SIG-M5 treated with dmso at 0.1 percent for 504 hours (cell line): ENCODE results near the gene LZTFL1.
A peak's percentile ranks its signal among the peaks of the same experiment; 100 is the strongest.

Experiments used
- DNase-seq: peaks from one replicate; lab custom pipeline; 2025; ENCODE audit not compliant: unreplicated experiment; lab: John Stamatoyannopoulos, UW

LZTFL1 gene, protein sequence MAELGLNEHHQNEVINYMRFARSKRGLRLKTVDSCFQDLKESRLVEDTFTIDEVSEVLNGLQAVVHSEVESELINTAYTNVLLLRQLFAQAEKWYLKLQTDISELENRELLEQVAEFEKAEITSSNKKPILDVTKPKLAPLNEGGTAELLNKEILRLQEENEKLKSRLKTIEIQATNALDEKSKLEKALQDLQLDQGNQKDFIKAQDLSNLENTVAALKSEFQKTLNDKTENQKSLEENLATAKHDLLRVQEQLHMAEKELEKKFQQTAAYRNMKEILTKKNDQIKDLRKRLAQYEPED

DNA sequence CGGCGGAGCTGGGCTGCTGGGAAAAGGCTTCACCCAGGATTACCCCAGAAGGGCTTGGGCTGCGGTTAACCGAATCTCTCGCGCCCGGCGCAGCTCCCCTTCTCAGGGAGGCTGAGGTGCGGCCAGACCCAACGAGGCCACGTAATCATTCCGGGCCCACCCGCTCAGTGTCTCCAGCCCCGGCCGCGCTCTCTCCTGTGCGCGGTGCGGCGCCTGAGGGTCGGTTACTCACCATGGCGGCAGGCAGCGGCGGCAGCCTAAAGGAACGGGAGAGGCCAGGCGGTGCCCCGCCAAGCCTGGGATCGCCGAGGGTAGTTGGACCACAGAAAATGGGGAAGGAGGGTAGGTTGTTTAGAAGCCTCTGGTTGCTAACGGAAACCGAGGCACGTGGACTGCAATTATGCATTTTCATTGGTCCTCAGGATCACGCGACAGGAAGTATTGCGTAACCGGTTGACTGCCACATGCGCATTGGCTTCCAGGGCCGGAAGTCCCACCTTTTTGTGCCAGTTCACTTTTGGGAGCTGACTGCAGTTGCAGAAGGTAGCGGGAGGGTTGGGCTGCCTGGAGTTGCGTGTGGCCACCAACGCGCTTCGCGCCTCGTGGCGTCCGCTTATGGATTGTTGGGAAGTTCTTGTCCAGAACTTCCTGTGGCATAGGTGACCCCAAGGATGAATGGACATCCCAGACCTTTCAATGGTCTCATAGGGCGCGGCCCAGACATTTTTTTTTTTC is at the start of gene LZTFL1:
Gene LZTFL1 (minus strand): TSS at position 363 of the 735 bp plus-strand sequence. CDS start 128 bp downstream, at position 235.
- DNase-seq, result peak; percentile 98

DNA sequence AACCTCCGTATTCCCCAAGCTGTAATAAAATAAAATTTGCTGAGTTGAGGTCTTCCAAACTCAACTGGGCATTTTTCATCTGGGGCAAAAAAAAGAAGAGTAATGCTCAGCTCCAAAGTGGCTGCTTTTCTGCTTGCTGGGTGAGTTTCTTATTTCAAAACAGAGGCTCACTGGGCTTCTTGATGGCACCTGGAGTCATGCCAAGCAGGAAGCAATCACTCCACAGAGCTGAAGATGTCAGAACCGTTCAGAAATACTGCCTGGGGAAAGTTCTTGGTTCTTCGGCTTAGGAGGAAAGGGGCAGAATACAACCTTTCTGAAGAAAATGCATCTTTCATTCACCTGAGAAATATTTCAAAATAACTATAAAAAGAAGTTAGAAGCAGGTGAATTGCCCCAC is 48.5 kb upstream of the LZTFL1 start:
- no peak for DNase-seq

DNA sequence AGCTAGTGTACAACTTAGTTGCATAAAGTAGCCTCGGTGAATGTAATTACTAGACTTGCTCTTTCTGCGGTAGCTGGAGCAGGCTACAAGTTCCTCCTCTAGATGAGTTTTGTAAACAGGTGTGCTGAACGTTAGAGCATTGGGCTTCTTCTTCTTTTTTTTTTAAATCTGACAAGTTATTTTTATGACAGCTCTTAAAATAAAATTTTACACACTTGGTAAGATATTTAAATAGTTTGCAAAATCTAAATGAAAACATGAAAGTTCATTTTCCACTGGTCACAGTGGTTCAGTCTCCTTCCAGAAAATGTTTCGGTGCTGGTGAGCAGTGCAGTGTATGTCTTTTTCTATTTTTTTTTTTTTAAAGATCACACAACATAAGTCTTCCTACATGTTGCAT is 47.4 kb upstream of the LZTFL1 start:
- no peak for DNase-seq

DNA sequence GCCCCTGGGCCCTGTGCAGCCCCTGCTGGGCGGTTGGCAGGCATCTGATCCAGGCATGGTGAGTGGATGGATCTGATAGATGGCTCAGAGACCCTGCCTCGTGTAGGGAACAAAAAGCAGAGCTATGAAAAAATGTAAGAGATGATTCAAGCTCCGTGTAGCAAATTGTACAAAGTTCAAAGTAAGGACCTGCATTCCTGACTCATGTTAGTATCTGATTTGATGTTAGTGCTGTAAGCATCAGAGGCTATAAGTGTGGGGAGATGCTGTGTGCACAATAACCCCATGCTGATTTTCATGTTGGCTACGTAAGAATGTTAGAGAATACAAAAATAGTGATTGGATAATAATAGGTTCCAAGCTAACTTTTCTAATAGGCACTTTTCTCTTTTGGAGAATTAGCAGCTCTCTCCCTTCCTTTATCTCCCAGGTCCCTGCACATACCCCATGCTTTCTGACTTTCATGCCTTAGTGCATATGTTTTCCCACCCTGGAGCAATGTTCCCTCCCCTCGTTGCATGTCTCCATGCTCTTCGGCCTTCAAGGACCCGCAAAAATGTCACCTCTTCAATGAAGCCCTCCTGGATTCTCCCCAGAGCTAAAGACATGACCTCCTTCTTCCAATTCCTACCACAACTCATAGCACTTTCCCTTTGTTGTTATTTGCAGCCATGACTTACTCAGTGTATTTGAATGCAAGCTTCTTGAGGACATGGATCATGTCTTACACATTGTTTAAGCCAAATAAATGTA is 46.0 kb upstream of the LZTFL1 start:
- DNase-seq, result no peak

- DNase-seq, result no peak
Observed at GRCh38 chr3:45887285-45887684, 45.4 kb upstream of the LZTFL1 start.

GRCh38 chr3:45885979-45886705 is 44.2 kb upstream of the LZTFL1 start, which contains the start of gene CCR9:
CCR9 (plus strand) TSS chr3:45886543; CDS start chr3:45894934, 8,391 bp downstream.
- no peak for DNase-seq

GRCh38 chr3:45884368-45885201 is 42.7 kb upstream of the LZTFL1 start:
- DNase-seq, result no peak

- no peak for DNase-seq
Observed at GRCh38 chr3:45881078-45882022, 39.4 kb upstream of the LZTFL1 start.

DNA sequence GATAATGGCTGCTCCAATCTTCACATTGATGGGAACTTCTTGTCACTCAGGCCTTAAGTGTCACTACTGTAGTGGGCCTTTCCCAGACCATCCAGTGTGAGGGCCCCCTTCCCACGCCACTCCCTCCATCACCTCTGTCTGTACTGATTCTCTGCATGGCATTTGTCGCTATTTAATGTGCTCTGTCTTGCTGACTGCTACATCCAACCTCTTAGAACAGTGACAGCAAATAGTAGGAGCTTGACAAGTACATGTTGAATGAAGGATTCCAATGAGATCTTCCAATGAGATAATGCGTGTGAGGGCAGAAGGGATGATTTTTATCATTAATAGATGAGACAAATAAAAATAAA is 38.8 kb upstream of the LZTFL1 start:
- no peak for DNase-seq

DNA sequence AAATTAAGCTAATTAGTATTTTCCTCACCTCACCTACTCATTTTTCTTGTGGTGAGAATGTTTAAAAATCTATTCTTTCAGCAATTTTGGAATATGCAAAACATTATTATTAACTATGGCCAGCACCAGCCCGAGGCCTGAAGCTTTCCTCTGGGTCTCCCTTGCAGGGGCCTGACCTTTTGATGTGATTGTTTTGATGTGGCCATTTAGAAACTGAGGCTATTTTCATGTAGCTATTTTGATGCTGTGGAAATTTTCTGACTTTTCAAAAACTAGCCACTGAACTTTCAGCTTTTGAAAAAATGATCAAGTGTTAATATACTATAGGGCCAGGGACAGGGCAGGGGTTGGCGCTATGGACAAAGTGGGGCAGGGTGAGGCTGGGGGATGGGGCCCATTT is 36.2 kb upstream of the LZTFL1 start:
- no peak for DNase-seq

- DNase-seq, result no peak
Observed at GRCh38 chr3:45874677-45875346, 32.9 kb upstream of the LZTFL1 start.

- no peak for DNase-seq
Observed at GRCh38 chr3:45873638-45874037, 31.7 kb upstream of the LZTFL1 start.

DNA sequence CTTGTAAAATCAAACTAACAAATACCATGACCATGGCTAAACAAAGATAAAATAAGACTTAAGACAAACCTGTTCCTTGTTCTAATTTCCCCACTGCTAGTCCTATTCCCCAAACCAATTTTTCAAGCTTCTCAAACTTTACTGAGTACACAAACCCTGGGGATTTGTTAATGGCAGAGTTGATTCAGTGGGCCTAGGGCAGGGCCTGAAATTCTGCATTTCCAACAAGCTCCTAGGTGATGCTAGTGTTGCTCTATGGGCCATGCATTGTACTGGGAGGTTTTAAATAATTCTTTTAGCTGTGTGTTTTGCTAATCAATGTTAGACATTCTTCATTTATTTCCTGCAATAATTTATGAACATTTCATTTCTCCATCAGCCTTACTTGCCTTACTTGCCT is 31.1 kb upstream of the LZTFL1 start:
- DNase-seq, result no peak

GRCh38 chr3:45872569-45872968 is 30.6 kb upstream of the LZTFL1 start:
- no peak for DNase-seq

GRCh38 chr3:45871780-45872179 is 29.9 kb upstream of the LZTFL1 start:
- no peak for DNase-seq

DNA sequence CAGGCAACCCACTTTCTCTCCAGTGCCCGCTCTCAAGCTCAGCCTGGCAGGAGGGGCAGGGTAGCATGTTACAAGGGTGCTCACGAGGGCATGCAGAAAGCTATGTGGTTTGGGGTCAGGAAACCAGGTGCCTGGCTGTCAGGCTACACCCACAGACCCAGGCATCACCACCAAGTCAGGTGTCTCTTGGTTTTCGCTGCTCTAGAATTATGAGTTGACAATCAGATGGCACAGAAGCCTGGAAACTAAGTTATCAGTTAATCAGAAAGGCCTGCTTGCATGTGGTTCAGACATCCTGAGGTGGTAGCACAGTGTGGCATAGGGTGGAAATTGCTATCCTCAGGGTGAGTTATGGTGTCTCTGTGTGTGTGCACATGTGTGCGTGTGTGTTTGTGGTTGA is 28.2 kb upstream of the LZTFL1 start:
- no peak for DNase-seq

DNA sequence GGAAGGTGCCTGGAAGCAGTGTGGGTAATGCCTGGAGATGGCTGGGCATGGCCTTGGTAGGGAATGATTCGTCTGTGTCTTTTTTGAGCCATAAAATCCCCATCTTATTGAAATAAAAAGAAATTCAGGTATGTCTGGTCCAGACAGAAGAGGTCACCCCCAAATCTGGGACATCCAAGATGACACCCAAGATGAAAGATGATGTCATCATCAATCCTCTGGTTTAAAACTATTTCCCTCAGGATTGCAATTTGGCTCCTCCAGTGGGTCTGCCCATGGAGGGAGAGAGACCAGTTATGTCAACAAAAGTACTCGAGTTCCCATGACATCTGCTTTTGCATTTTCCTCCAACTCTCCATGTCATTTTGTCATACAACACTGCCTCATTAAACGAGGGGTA is 27.7 kb upstream of the LZTFL1 start:
- DNase-seq, result no peak

- DNase-seq, result no peak
Observed at GRCh38 chr3:45868650-45869049, 26.7 kb upstream of the LZTFL1 start.

DNA sequence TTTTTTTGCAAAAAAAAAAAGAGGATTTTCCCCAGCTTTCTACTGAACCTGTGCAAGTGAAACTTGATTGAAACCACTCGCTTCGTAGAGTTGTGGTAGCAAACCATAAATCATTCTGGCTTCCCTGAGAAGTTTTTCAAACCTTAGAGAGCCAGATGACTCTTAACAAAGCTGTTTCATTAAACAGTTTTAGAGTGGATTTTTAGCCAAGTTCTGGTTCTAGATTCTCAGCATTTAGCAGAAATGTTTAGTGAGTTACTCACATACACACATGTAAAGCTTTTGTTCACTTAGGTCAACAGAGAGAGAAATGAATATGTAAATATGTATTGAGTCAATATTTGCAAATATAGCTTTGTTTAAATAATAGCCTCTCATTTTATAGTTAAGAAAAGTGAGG is 26.3 kb upstream of the LZTFL1 start:
- DNase-seq, result no peak
